ENCODE results near the gene HDAC7.

GRCh38 chr12:47816403-47817271, 3.1 kb downstream of the HDAC7 start:
- TF ChIP-seq POLR2A (IDR thresholded peaks at IDR 0.05) (no peak), EP300 (IDR thresholded peaks at IDR 0.05) (no peak)

All from tibial nerve (tissue), 3 donors.